Activated CD4-positive, alpha-beta T cell treated with anti-CD3 and anti-CD28 coated beads, Interleukin-2, Interleukin-6, amounts not matched to agents 100 ng/mL and 50 ng/mL, durations not matched to agents 16 hours and 8 hours (primary cell): ENCODE results near the gene HEG1.

Source experiments
- DNase-seq: peaks from one replicate; pipeline ENCODE4 v3.0.0-alpha.2; 2020

The HEG1 gene

DNA sequence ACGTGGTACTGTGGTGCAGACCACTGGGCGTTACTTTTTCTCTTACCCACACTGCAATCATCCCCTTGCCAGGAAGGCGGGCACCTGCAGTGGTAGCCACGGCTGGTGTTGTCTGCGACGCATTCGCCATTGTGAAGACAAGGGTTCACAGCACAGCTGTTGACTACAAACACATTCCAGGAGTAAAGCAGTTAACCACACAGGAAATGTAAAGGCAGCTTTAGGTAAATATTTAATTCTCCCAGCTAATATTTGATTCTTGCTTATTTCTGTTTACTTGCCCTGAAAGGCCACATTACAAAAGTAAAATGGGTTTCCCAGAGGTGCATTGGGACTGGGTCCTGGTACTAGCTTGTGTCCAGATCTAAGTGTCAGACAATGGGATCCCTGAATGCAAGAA lies 45.4 kb downstream of the HEG1 start:
- DNase-seq = no peak

GRCh38 chr3:125008766-125009165 lies 47.0 kb downstream of the HEG1 start:
- no peak for DNase-seq

GRCh38 chr3:125006291-125006731 lies 49.5 kb downstream of the HEG1 start:
- no peak for DNase-seq

DNA sequence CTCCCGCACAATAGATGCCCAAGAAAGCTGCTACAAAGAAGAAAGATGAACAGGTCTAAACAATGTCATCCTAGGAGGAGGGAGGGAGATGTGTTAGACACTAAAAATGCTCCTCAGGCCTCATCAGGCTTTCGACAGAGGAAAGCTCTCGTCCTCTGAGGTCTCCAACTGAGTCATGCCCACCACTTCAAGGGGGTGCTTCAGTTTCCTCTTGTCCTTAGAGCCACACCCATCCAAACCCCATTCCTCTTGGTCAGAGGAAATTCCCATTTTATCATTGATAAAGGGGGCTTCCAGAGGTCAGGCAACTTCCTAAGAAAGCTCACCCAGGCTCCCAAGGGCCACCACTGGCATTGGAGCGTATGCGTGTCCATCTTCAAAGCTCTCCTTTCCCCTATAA lies 50.1 kb downstream of the HEG1 start:
- DNase-seq = no peak

DNA sequence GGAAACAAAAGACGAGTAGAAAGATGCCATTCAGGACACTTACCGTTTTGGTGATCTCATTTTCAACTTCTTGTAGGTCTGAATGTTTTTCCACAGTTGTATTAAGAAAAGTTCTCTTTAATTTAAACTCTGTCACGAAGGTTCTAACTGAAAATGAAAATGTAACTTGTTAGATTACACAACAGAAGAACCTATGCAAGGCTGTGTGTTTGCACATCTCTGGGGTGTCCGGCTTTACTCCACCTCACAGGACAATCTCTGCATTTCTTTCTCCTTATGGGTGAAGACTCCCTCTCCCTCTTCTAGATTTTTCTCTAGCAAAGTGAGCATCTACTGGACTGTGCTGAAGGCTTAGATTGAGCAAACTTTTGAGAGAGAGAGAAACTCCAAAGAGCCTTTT lies 50.6 kb downstream of the HEG1 start:
- DNase-seq = no peak

GRCh38 chr3:125003859-125004595 lies 51.8 kb downstream of the HEG1 start:
- no peak for DNase-seq

- DNase-seq = no peak
Observed at GRCh38 chr3:125003369-125003853, 52.4 kb downstream of the HEG1 start.

GRCh38 chr3:125002414-125003368 lies 53.1 kb downstream of the HEG1 start:
- DNase-seq = no peak

DNA sequence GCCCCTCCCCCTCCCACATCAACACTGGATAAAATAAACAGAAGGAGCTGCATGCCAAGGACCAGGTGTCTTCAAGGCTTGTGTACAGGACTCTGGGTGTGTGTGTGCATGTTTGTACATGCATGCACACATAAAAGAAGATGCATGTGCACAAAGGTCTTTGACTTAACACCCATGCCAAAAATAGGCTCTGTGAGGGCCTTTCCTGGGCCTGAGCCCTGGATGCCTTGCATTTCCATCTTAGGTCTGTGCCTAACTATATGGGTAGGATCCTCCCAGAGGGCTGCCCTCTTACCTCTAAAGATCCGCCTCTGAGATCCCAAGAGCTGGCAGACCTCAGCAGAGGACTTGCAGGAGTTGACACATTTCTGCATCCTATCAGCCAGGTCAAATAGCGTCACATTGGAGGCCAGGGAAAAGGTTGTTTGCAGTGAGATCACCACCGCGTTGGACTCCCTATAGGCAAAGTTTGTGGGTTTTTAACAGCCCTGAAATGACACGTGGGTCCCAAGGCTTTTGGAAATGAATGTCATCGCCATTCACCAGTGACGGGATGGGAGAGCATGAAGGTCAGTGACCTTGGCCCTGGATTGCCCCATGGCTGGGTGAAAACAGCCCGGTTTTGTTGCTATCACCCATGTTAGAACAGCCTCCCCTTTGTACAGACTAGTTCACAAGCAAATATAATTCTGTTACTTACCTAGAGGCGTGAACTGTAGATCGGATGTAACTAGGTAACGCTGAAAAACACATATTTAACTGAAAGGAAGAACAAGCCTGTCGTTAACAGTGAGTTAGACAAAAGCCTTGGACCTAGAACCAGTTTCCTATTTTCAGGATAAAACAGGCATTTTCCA lies 54.0 kb downstream of the HEG1 start:
- no peak for DNase-seq

DNA sequence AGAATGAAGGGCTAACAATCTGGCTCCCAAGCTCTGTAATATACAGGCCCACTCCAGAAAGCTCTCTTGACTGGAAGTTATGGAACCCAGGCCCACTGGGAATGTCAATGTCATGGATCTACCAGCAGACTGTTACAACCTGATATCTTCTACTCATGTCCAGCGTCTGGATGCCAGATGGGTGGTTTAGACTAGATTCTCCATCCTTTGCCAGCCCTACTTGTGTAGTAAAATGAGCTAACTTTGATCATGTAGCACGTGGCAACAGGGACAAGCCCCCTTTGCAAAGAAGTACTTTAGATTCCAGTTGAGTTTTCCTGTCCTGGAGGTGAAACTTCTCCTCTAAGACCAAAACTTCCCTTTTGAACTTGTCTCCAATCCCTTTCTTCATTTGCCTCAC lies 55.1 kb downstream of the HEG1 start:
- no peak for DNase-seq

GRCh38 chr3:124999897-125000435 lies 55.8 kb downstream of the HEG1 start:
- DNase-seq = no peak

- DNase-seq = no peak
Observed at GRCh38 chr3:124999317-124999716, 56.5 kb downstream of the HEG1 start.

DNA sequence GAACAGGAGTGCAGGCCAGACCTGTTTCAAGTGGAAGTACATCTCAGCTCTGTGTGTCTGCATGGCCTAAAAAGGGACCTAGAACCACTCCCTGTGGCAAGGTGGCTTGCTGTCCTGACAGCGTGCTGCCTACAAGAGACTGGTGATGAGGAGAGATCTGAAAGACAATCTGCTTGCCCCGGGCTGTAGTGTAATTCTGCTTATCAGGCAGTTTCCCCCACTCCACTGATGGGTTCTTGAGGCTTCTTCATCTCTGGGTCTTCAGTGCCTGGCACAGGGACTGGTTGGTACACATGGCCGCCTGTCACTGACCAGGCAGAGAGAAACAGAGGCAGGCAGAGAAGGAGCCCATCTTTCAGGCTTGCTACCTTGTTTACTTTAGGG lies 57.6 kb downstream of the HEG1 start:
- DNase-seq = no peak

- DNase-seq = no peak
Observed at GRCh38 chr3:124997303-124998246, 58.2 kb downstream of the HEG1 start.

GRCh38 chr3:124995460-124995994 lies 60.3 kb downstream of the HEG1 start:
- peak; percentile 56 for DNase-seq

DNA sequence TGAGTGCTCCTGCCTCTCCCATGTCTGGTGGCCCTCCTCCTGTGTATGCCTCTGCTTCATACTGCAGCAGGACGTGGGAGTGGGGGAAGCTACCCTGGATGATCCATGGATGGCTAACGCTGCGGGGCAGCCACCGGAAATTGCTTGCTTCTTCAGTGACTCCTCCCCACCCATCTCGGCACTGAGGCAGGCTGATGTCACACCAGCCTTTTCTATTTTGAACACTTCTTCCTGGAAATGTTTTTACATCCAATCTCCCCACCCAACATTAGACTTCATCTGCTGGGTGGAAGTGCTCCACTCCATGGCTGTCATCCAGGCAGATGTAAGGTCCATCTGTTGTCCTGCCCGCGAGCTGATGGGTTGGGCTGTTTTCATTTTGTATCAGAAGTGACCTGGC lies 62.3 kb downstream of the HEG1 start:
- DNase-seq = no peak

- DNase-seq = no peak
Observed at GRCh38 chr3:124992041-124992440, 63.8 kb downstream of the HEG1 start.

DNA sequence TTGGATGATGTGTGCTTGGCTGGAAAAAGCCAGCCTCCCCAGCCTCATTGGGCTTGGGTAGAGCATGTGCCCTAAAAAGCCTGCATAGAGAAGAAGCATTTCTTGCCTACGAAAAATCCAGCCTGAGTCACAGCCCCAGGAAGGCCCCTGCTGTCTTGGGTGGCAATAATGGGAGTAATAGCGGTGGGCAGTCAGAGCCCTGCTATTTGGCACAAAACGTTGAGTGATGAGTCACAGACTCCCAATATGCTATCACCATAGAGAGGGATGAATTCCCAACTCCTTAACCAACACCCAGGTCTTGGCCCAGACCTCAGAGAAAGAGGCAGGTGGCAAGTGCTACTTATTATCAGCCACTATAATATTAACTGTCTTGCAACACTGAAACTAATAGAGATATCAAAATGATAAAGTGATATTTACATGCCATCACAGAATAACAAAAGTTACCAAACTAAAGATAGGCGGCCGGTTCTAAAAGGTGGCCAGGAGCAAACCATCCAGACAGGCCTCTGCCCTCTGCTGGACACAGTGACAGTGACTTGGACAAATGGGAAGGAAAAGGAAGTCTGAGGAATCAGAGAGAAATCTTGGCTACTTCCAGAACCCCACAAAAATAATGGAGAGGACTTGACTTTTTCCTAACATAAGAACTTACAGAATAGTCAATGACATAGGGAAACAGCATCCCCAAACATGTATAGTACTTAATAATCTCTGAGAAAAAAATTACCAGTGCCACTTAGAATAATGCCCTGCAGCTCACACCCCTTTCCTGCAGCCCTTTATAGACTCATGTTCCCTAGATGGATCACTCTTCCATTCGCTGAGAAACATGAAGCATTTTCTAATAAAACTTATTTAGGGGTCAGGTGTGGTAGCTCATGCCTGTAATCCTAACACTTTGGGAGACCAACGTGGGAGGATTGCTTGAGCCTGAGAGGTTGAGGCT lies 69.3 kb downstream of the HEG1 start:
- DNase-seq = no peak

- no peak for DNase-seq
Observed at GRCh38 chr3:124985349-124985748, 70.4 kb downstream of the HEG1 start.

DNA sequence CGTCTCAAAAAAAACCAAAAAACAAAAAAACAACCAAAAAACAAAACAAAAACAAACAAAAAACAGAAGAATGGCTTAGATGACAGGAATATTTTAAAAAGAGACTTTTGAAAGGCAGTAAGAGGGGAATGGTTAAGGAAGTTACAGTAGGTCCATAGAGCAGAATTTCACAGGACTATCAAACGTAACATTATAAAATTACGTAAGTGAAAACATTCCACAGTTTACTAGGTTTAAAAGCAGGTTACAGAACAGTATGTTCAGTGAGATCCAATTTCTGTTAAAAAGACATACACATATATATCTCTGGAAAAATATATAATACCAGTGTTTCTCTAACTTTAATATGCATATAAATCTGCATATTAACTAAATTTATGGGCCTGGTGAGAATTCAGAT lies 71.0 kb downstream of the HEG1 start:
- DNase-seq = no peak
